ENCODE results near the gene UNC5A. TPM values are rescaled to one million over a fixed set of nuclear protein-coding genes. Genes with fewer than 3 reads are reported as not detected.

The UNC5A gene
- total and polyA plus RNA-seq, 2 of the 8 experiments (the other 6 are each of a cell fraction or from before 2014, with no cell fraction given), result 4.0 to 7.6 TPM

- TF ChIP-seq MAX (IDR thresholded peaks at IDR 0.05) (no peak), RBBP5 (IDR thresholded peaks at IDR 0.05; ENCODE audit: borderline replicate concordance, low read depth, low read length) (no peak), NRF1 (IDR thresholded peaks at IDR 0.05; ENCODE audit: low read depth, low read length) (no peak)
Measured at GRCh38 chr5:176831425-176831824, 21.1 kb downstream of the UNC5A start (continued).

All from H1 (cell line).